ENCODE data around the gene EPB41L2. TPM values are rescaled to one million over a fixed set of nuclear protein-coding genes. Genes with fewer than 3 reads are reported as not detected.

The EPB41L2 gene
- total and polyA plus RNA-seq, 2 experiments from 2014 or later, result 27.4 to 35.8 TPM

GRCh38 chr6:131038597-131039344, 24.3 kb downstream of the EPB41L2 start:
- Histone ChIP-seq H3K27me3 (no peaks in the 10 kb centered on the region), H3K4me3 (no peak overlapping the region), H3K9me2 (replicated peaks; ENCODE audit: insufficient read depth) (no peaks in the 10 kb centered on the region), H3K79me2 (peaks cover 70% of the 10 kb centered on the region), H2AFZ (no peak overlapping the region), H3K27ac (no peak overlapping the region), H3K4me2 (peak overlapping the region; percentile 3), H3K36me3 (replicated peaks; ENCODE audit: insufficient read depth, low read depth) (no peaks in the 10 kb centered on the region), H3K9me3 (ENCODE audit: low read depth) (no peaks in the 10 kb centered on the region), H3K4me1 (ENCODE audit: insufficient read depth) (peaks cover 3% of the 10 kb centered on the region), H4K20me1 (ENCODE audit: insufficient read depth, poor library complexity, severe bottlenecking) (no peaks in the 10 kb centered on the region)
- no peak for DNase-seq (ENCODE audit: low spot score)
- no peak for TF ChIP-seq EZH2phosphoT487 (IDR thresholded peaks at IDR 0.05; ENCODE audit: low read depth, severe bottlenecking, unreplicated experiment)
- no peak for TF ChIP-seq CTCF (IDR thresholded peaks at IDR 0.05; ENCODE audit: poor library complexity)
- no peak for TF ChIP-seq EZH2 (IDR thresholded peaks at IDR 0.05; ENCODE audit: borderline replicate concordance)
- WGBS (ENCODE audit: low lambda C conversion rate, missing lambda C conversion rate), result 46% methylated on average over 5 of the region's 5 CpGs

DNA sequence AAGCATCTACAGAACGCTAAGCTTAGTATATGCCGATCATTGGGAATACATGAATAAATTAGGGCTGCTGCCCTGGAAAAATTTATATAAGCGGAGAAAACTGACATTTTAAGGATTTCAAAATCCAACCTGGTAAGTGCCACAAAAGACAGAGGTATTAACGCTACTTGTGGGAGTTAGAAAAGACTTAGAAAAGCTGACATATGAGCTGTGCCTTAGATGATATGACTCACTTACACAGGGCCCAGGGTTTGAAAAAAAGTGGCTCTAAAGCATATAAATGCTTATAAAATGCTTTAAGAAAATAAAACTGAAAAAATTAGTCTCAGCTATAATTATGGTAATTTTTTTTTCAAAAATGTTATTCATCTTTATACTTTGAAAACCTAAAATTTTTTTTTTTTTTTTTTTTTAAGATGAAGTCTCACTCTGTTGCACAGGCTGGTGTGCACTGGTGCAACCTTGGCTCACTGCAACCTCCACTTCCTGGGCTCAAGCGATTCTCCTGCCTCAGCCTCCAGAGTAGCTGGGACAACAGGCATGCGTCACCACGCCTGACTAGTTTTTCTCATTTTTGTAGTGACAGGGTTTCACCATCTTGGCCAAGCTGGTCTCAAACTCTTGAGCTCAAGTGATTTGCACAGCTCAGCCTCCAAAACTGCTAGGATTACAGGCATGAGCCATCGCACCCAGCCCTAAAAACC, 25.7 kb downstream of the EPB41L2 start:
- Histone ChIP-seq H3K4me3 (no peak overlapping the region), H3K4me1 (ENCODE audit: insufficient read depth) (peaks cover 3% of the 10 kb centered on the region), H3K4me2 (no peak overlapping the region), H3K9me3 (ENCODE audit: low read depth) (no peaks in the 10 kb centered on the region), H3K9me2 (replicated peaks; ENCODE audit: insufficient read depth) (no peaks in the 10 kb centered on the region), H3K36me3 (replicated peaks; ENCODE audit: insufficient read depth, low read depth) (no peaks in the 10 kb centered on the region), H4K20me1 (ENCODE audit: insufficient read depth, poor library complexity, severe bottlenecking) (no peaks in the 10 kb centered on the region), H3K79me2 (peaks cover 78% of the 10 kb centered on the region), H3K27ac (no peak overlapping the region), H2AFZ (no peak overlapping the region), H3K27me3 (no peaks in the 10 kb centered on the region)
- DNase-seq (ENCODE audit: low spot score), result no peak
- WGBS (ENCODE audit: low lambda C conversion rate, missing lambda C conversion rate), result 98% methylated on average over 8 of the region's 8 CpGs
- TF ChIP-seq EZH2phosphoT487 (IDR thresholded peaks at IDR 0.05; ENCODE audit: low read depth, severe bottlenecking, unreplicated experiment) (no peak), EZH2 (IDR thresholded peaks at IDR 0.05; ENCODE audit: borderline replicate concordance) (no peak), CTCF (IDR thresholded peaks at IDR 0.05; ENCODE audit: poor library complexity) (no peak)

GRCh38 chr6:131036601-131037000, 26.4 kb downstream of the EPB41L2 start:
- Histone ChIP-seq H2AFZ (no peak overlapping the region), H3K9me3 (ENCODE audit: low read depth) (no peaks in the 10 kb centered on the region), H3K27ac (no peak overlapping the region), H3K9me2 (replicated peaks; ENCODE audit: insufficient read depth) (no peaks in the 10 kb centered on the region), H3K4me1 (ENCODE audit: insufficient read depth) (peaks cover 3% of the 10 kb centered on the region), H3K36me3 (replicated peaks; ENCODE audit: insufficient read depth, low read depth) (no peaks in the 10 kb centered on the region), H3K27me3 (no peaks in the 10 kb centered on the region), H3K4me3 (no peak overlapping the region), H3K79me2 (peaks cover 80% of the 10 kb centered on the region), H3K4me2 (no peak overlapping the region), H4K20me1 (ENCODE audit: insufficient read depth, poor library complexity, severe bottlenecking) (no peaks in the 10 kb centered on the region)
- WGBS (ENCODE audit: low lambda C conversion rate, missing lambda C conversion rate), result 93% methylated on average over 2 of the region's 2 CpGs
- TF ChIP-seq EZH2phosphoT487 (IDR thresholded peaks at IDR 0.05; ENCODE audit: low read depth, severe bottlenecking, unreplicated experiment), result no peak
- no peak for TF ChIP-seq CTCF (IDR thresholded peaks at IDR 0.05; ENCODE audit: poor library complexity)
- no peak for TF ChIP-seq EZH2 (IDR thresholded peaks at IDR 0.05; ENCODE audit: borderline replicate concordance)
- no peak for DNase-seq (ENCODE audit: low spot score)
